ENCODE results near the gene IL11. TPM values are rescaled to one million over a fixed set of nuclear protein-coding genes. Genes with fewer than 3 reads are reported as not detected.

Gene IL11
- total and polyA plus RNA-seq, 10 donors, result 0.04 to 0.23 (median 0.06) TPM; not detected in 7

- Histone ChIP-seq H3K9me3 (no peaks in the 10 kb centered on the region), H3K4me1 (peaks cover 8 to 25% (median 17%) of the 10 kb centered on the region in 6 donors), H3K4me3 (no peak overlapping the region), H3K27ac (no peak overlapping the region), H3K36me3 (peaks cover 0 to 66% (median 10%) of the 10 kb centered on the region in 6 donors), H3K27me3 (replicated peaks in 1 of 7) (peaks cover 0 to 11% (median 0%) of the 10 kb centered on the region in 7 donors)
- 80 to 88% (median 86%) methylated on average over 9 of the region's 9 CpGs for WGBS, 5 donors
- intact Hi-C loops (cut with DNase I; ENCODE audit: low total_unique reads), result no loop called here
- DNase-seq, result no peak
- TF ChIP-seq CTCF (IDR thresholded peaks at IDR 0.05 in 8 of 11, conservative IDR thresholded peaks at IDR 0.05 in 3 of 11) (no peak), POLR2AphosphoS5 (IDR thresholded peaks at IDR 0.05) (no peak), POLR2A (IDR thresholded peaks at IDR 0.05) (no peak)
Measured at GRCh38 chr19:55344444-55344843, 25.8 kb downstream of the IL11 start.

- H3K9me3 ChIP-seq, result no peaks in the 10 kb centered on the region
- DNase-seq, result no peak
- H3K4me1 ChIP-seq, result peaks cover 10 to 35% (median 22%) of the 10 kb centered on the region in 6 donors
- 88 to 93% (median 91%) methylated on average over 22 to 50 of the region's 50 CpGs for WGBS, 5 donors
- intact Hi-C loops (cut with DNase I; ENCODE audit: low total_unique reads), result no loop called here
- TF ChIP-seq CTCF (IDR thresholded peaks at IDR 0.05 in 8 of 11, conservative IDR thresholded peaks at IDR 0.05 in 3 of 11) (no peak), POLR2A (IDR thresholded peaks at IDR 0.05) (no peak), POLR2AphosphoS5 (IDR thresholded peaks at IDR 0.05) (no peak)
- H3K4me3 ChIP-seq, result peak overlapping the region in 1 of 8 donors; percentile 75
- no peak overlapping the region for H3K27ac ChIP-seq
- H3K27me3 ChIP-seq (replicated peaks in 1 of 7), result peaks cover 0 to 21% (median 0%) of the 10 kb centered on the region in 7 donors
- H3K36me3 ChIP-seq, result peaks cover 0 to 50% (median 8%) of the 10 kb centered on the region in 6 donors
Measured at GRCh38 chr19:55341595-55342531, 28.4 kb downstream of the IL11 start.

GRCh38 chr19:55341171-55341588 is 29.1 kb downstream of the IL11 start:
- peaks cover 0 to 26% (median 0%) of the 10 kb centered on the region in 7 donors for H3K27me3 ChIP-seq (replicated peaks in 1 of 7)
- 1 to 6% (median 3%) methylated on average over 4 to 15 of the region's 15 CpGs for WGBS, 5 donors
- H3K36me3 ChIP-seq, result peaks cover 0 to 43% (median under 1%) of the 10 kb centered on the region in 6 donors
- peak overlapping the region in 1 of 8 donors; percentile 91 for H3K27ac ChIP-seq
- H3K4me3 ChIP-seq, result peak overlapping the region in 5 of 8 donors; percentile 55 to 75 (median 69)
- no peaks in the 10 kb centered on the region for H3K9me3 ChIP-seq
- TF ChIP-seq POLR2A (IDR thresholded peaks at IDR 0.05), result no peak
- peak in 1 of 3 donors; percentile 12 for TF ChIP-seq POLR2AphosphoS5 (IDR thresholded peaks at IDR 0.05)
- no peak for TF ChIP-seq CTCF (IDR thresholded peaks at IDR 0.05 in 8 of 11, conservative IDR thresholded peaks at IDR 0.05 in 3 of 11)
- intact Hi-C loops (cut with DNase I; ENCODE audit: low total_unique reads), result no loop called here
- no peak for DNase-seq
- H3K4me1 ChIP-seq, result peaks cover 10 to 35% (median 22%) of the 10 kb centered on the region in 6 donors

GRCh38 chr19:55340784-55341147 is 29.5 kb downstream of the IL11 start:
- intact Hi-C loops (cut with DNase I; ENCODE audit: low total_unique reads), result no loop called here
- Histone ChIP-seq H3K4me1 (peaks cover 10 to 35% (median 22%) of the 10 kb centered on the region in 6 donors), H3K9me3 (no peaks in the 10 kb centered on the region), H3K4me3 (peak overlapping the region in 7 of 8 donors; percentile 47 to 75 (median 61)), H3K27me3 (replicated peaks in 1 of 7) (peaks cover 0 to 28% (median 0%) of the 10 kb centered on the region in 7 donors), H3K36me3 (peaks cover 0 to 39% (median 0%) of the 10 kb centered on the region in 6 donors), H3K27ac (peak overlapping the region in 1 of 8 donors; percentile 91)
- no peak for TF ChIP-seq POLR2A (IDR thresholded peaks at IDR 0.05)
- no peak for TF ChIP-seq CTCF (IDR thresholded peaks at IDR 0.05 in 8 of 11, conservative IDR thresholded peaks at IDR 0.05 in 3 of 11)
- no peak for TF ChIP-seq POLR2AphosphoS5 (IDR thresholded peaks at IDR 0.05)
- 2 to 5% (median 3%) methylated on average over 20 to 24 of the region's 24 CpGs for WGBS, 5 donors
- peak; percentile 83 for DNase-seq
